GM23248 (cell line): ENCODE measurements around the gene MYO7B.

Source experiments
- EZH2 ChIP-seq: fragments of 200-600 bp; sonication (generic); IDR thresholded peaks from 2 replicates; pipeline ENCODE4 v1.6.1; 2018; ENCODE audit warnings: antibody characterized with exemption, mild to moderate bottlenecking; ENCODE audit not compliant: insufficient read depth, poor library complexity, severe bottlenecking
- EZH2phosphoT487 ChIP-seq: fragments of 200-600 bp; sonication (generic); IDR thresholded peaks from 2 replicates; pipeline ENCODE4 v1.6.1; 2018; ENCODE audit warnings: antibody characterized with exemption, moderate library complexity, mild to moderate bottlenecking, low read depth; ENCODE audit not compliant: insufficient read depth

DNA sequence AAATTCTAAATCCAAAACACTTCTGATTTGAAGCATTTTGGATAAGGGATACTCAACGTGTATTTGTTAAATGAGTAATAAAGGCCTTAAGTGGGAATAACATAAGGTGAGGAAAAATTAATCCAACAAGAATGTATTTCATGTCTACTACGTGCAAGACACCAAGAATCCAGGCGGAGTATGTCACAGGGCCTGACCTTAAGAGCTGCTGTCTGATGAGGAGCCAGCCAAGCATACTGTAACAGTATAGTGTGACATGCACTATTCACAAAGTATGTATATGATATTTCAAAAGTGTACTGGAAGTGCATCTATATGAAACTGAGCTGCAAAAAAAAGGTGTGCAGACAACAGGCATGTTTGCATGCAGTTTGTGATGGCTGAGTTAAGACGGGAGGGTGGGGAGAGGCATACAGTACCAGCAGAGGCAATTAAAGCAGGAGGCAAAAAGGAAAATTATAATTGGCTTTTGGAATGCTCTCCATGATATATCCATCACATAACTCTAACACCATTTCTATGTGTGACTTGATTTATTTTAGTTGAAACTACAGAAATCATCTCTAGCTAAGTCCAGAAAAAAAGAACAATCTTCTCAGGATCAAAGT is 27.4 kb upstream of the MYO7B start:
- TF ChIP-seq EZH2phosphoT487 (no peak), EZH2 (no peak)
